KMS-11 (cell line): ENCODE data around the gene SASH1.

ENCODE experiments used
- H2AFZ ChIP-seq: fragments of 200-600 bp; sonication (generic); 2 replicates; pipeline ENCODE4 v1.6.1; 2016; ENCODE audit warnings: antibody characterized with exemption, mixed run types, low read depth
- H3K27ac ChIP-seq: fragments of 200-600 bp; sonication (generic); 2 replicates; pipeline ENCODE4 v1.6.1; 2016; ENCODE audit warnings: mild to moderate bottlenecking, mixed run types
- H3K27me3 ChIP-seq: fragments of 200-600 bp; sonication (generic); 2 replicates; pipeline ENCODE4 v1.6.1; 2017; ENCODE audit warnings: mild to moderate bottlenecking, low read depth, mixed run types, moderate library complexity; ENCODE audit not compliant: insufficient read depth
- H3K36me3 ChIP-seq: fragments of 200-600 bp; sonication (generic); 2 replicates; pipeline ENCODE4 v1.6.1; 2017; ENCODE audit warnings: mild to moderate bottlenecking, mixed run types; ENCODE audit not compliant: insufficient read depth
- H3K4me1 ChIP-seq: fragments of 200-600 bp; sonication (generic); 2 replicates; pipeline ENCODE4 v1.6.1; 2016; ENCODE audit warnings: mild to moderate bottlenecking, low read depth, mixed run types; ENCODE audit not compliant: poor library complexity, severe bottlenecking
- H3K4me2 ChIP-seq: fragments of 200-600 bp; sonication (generic); 2 replicates; pipeline ENCODE4 v1.7.0; 2016; ENCODE audit warnings: mild to moderate bottlenecking, mixed run types
- H3K4me3 ChIP-seq: fragments of 200-600 bp; sonication (generic); IDR thresholded peaks from 2 replicates; pipeline ENCODE4 v1.6.1; 2017; ENCODE audit warnings: low read depth, low read length, mixed read lengths; ENCODE audit not compliant: insufficient read depth
- H3K79me2 ChIP-seq: fragments of 200-600 bp; sonication (generic); 2 replicates; pipeline ENCODE4 v1.6.1; 2016; ENCODE audit warnings: low read depth, mixed run types; ENCODE audit not compliant: insufficient read depth
- H3K9ac ChIP-seq: fragments of 200-600 bp; sonication (generic); 2 replicates; pipeline ENCODE4 v1.6.1; 2016; ENCODE audit warnings: mild to moderate bottlenecking, mixed run types
- H4K20me1 ChIP-seq: fragments of 200-600 bp; sonication (generic); 2 replicates; pipeline ENCODE4 v1.6.1; 2016; ENCODE audit warnings: mild to moderate bottlenecking, mixed run types; ENCODE audit not compliant: insufficient read depth
- CTCF ChIP-seq: fragments of 200-600 bp; sonication (generic); conservative IDR thresholded peaks from 2 replicates; pipeline ENCODE4 v1.6.1; 2017; ENCODE audit warnings: low read depth, mild to moderate bottlenecking, antibody characterized with exemption, low read length, moderate library complexity, mixed read lengths

The SASH1 gene

DNA sequence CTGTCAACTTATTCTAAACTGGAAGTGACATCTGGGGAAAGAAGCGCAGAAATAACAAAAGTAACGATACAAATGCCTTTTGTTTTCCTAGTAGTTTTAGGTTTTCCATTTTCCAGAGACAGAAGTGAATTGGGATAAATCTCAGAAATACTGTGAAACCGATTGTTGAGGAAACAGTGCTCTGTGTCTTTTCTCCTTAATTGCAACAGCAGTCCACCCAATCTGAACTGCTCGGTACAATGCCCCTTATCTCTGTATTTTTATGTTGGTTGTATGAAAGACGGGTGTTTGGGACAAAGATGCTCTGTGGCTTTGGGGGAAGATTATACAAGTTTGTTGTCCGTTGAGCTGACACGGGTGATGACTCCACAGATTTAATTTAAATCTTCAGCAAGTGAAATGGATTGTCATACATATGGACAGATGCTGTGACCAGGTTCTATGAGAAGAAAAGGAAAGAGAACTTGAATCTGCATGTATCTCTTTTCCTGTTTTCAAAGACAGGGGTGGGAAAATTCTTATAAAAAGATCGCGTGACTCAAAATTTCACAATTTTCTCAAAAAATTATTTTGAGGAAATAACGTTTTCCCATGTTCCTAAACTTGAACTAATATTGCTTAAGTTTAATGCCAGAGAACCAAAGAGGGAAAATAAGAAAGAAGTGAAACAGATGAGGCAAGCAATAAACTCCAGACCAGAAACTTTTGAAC, 41.2 kb downstream of the SASH1 start:
- Histone ChIP-seq H3K4me3 (no peak overlapping the region), H3K4me1 (no peaks in the 10 kb centered on the region), H3K9ac (no peak overlapping the region), H3K4me2 (no peak overlapping the region), H3K79me2 (no peaks in the 10 kb centered on the region), H3K27ac (no peak overlapping the region), H2AFZ (no peak overlapping the region), H3K27me3 (no peaks in the 10 kb centered on the region), H3K36me3 (no peaks in the 10 kb centered on the region), H4K20me1 (no peaks in the 10 kb centered on the region)
- no peak for TF ChIP-seq CTCF

DNA sequence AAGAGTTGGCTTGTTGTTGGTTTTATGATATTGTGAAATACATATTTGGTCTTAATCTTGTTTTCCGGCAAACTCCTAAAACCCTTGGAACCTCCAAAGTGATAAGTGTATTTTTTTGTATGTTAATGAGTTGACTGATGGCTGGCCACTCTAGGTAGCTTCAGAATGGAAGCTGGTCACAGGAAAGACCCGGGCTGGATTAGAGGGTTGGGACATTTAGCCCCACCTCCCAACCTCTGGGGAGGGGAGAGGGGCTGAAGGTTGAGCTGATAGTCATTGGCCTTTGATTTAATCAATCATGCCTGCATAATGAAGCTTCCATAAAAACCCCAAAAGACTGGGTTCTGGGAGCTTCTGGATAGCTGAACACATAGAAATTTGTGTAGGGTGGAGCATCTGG, 42.7 kb downstream of the SASH1 start:
- Histone ChIP-seq H3K27me3 (no peaks in the 10 kb centered on the region), H3K27ac (no peak overlapping the region), H3K9ac (no peak overlapping the region), H3K36me3 (no peaks in the 10 kb centered on the region), H3K79me2 (no peaks in the 10 kb centered on the region), H2AFZ (no peak overlapping the region), H3K4me2 (no peak overlapping the region), H3K4me1 (no peaks in the 10 kb centered on the region), H4K20me1 (no peaks in the 10 kb centered on the region), H3K4me3 (no peak overlapping the region)
- no peak for TF ChIP-seq CTCF

GRCh38 chr6:148388521-148388920, 45.9 kb downstream of the SASH1 start:
- TF ChIP-seq CTCF = no peak
- Histone ChIP-seq H3K27ac (no peak overlapping the region), H3K4me2 (no peak overlapping the region), H3K4me1 (no peaks in the 10 kb centered on the region), H2AFZ (no peak overlapping the region), H4K20me1 (no peaks in the 10 kb centered on the region), H3K36me3 (no peaks in the 10 kb centered on the region), H3K79me2 (no peaks in the 10 kb centered on the region), H3K9ac (no peak overlapping the region), H3K27me3 (no peaks in the 10 kb centered on the region), H3K4me3 (no peak overlapping the region)

DNA sequence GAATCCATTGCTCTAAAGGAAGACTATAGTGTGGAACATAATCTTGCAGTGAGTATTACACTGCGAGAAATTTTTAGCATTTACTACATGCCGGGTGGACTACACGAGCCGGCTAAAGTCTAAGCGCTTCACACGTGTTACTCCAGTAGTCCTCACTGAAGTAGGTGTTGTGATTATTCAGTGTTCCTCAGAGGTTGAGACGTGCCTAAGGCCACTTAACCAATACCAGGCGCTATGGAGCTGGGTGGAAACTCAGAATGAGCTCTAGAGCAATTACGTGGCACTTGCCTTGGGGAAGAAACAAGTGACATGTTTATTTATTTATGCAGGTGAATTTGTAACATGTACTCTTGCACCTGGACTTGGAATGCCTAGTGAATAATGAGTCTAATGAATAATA, 46.4 kb downstream of the SASH1 start:
- no peak overlapping the region for H2AFZ ChIP-seq
- H3K4me1 ChIP-seq = no peaks in the 10 kb centered on the region
- H3K79me2 ChIP-seq = no peaks in the 10 kb centered on the region

More for the DNA sequence above, 46.4 kb downstream of the SASH1 start:
- TF ChIP-seq CTCF = no peak
- Histone ChIP-seq H3K27me3 (no peaks in the 10 kb centered on the region), H3K27ac (no peak overlapping the region), H3K4me2 (no peak overlapping the region), H3K36me3 (no peaks in the 10 kb centered on the region), H3K4me3 (no peak overlapping the region), H3K9ac (no peak overlapping the region), H4K20me1 (no peaks in the 10 kb centered on the region)
